IMR-90 (cell line): ENCODE results near the gene MAP4K1.

ENCODE experiments used
- BHLHE40 ChIP-seq: fragments of 150-350 bp; IDR thresholded peaks from 2 replicates; pipeline ENCODE4 v1.6.1; 2016; ENCODE audit warnings: mild to moderate bottlenecking, low read depth, low read length
- CEBPB ChIP-seq: IDR thresholded peaks from 2 replicates; pipeline ENCODE4 v1.6.1; 2012; ENCODE audit warnings: low read depth, low read length, improper control_type of control experiment
- ELK1 ChIP-seq: fragments of 150-350 bp; IDR thresholded peaks from 2 replicates; pipeline ENCODE4 v1.6.1; 2016; ENCODE audit warnings: low read depth, mild to moderate bottlenecking, low read length, moderate library complexity, borderline replicate concordance
- FOS ChIP-seq: fragments of 150-350 bp; IDR thresholded peaks from 2 replicates; pipeline ENCODE4 v1.6.1; 2016; ENCODE audit warnings: low read depth, low read length
- MAZ ChIP-seq: IDR thresholded peaks from 2 replicates; pipeline ENCODE4 v1.6.1; 2012; ENCODE audit warnings: low read depth, mild to moderate bottlenecking, low read length, improper control_type of control experiment, moderate library complexity, borderline replicate concordance
- MXI1 ChIP-seq: IDR thresholded peaks from 2 replicates; pipeline ENCODE4 v1.6.1; 2012; ENCODE audit warnings: low read depth, mild to moderate bottlenecking, low read length, moderate library complexity, borderline replicate concordance
- POLR2A ChIP-seq: IDR thresholded peaks from 2 replicates; pipeline ENCODE4 v1.6.1; 2012; ENCODE audit warnings: mild to moderate bottlenecking, low read depth, low read length
- RAD21 ChIP-seq: IDR thresholded peaks from 2 replicates; pipeline ENCODE4 v1.6.1; 2012; ENCODE audit warnings: low read length, improper control_type of control experiment
- RCOR1 ChIP-seq: IDR thresholded peaks from 2 replicates; pipeline ENCODE4 v1.6.1; 2012; ENCODE audit warnings: mild to moderate bottlenecking, low read length, improper control_type of control experiment; ENCODE audit not compliant: insufficient replicate concordance
- RFX5 ChIP-seq: IDR thresholded peaks from 2 replicates; pipeline ENCODE4 v1.8.0; 2012; ENCODE audit warnings: low read depth, mild to moderate bottlenecking, low read length, moderate library complexity
- TF ChIP-seq, protein P1 (sequence below): conservative IDR thresholded peaks from 2 replicates; pipeline ENCODE4 v1.5.1; 2012; ENCODE audit warnings: mild to moderate bottlenecking, low read depth, low read length, improper control_type of control experiment
- TF ChIP-seq, protein P2 (sequence below): fragments of 150-350 bp; IDR thresholded peaks from 2 replicates; pipeline ENCODE4 v1.6.1; 2017; ENCODE audit warnings: mild to moderate bottlenecking, antibody characterized with exemption, low read length, low read depth

GRCh38 chr19:38564981-38565690 lies 52.6 kb downstream of the MAP4K1 start:
- no peak for TF ChIP-seq POLR2A
- TF ChIP-seq, protein P1, sequence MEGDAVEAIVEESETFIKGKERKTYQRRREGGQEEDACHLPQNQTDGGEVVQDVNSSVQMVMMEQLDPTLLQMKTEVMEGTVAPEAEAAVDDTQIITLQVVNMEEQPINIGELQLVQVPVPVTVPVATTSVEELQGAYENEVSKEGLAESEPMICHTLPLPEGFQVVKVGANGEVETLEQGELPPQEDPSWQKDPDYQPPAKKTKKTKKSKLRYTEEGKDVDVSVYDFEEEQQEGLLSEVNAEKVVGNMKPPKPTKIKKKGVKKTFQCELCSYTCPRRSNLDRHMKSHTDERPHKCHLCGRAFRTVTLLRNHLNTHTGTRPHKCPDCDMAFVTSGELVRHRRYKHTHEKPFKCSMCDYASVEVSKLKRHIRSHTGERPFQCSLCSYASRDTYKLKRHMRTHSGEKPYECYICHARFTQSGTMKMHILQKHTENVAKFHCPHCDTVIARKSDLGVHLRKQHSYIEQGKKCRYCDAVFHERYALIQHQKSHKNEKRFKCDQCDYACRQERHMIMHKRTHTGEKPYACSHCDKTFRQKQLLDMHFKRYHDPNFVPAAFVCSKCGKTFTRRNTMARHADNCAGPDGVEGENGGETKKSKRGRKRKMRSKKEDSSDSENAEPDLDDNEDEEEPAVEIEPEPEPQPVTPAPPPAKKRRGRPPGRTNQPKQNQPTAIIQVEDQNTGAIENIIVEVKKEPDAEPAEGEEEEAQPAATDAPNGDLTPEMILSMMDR = no peak
- no peak for TF ChIP-seq CEBPB
- TF ChIP-seq BHLHE40 = no peak
- TF ChIP-seq RCOR1 = no peak
- no peak for TF ChIP-seq RAD21
- no peak for TF ChIP-seq ELK1
- TF ChIP-seq RFX5 = no peak
- TF ChIP-seq FOS = no peak
- TF ChIP-seq, protein P2, sequence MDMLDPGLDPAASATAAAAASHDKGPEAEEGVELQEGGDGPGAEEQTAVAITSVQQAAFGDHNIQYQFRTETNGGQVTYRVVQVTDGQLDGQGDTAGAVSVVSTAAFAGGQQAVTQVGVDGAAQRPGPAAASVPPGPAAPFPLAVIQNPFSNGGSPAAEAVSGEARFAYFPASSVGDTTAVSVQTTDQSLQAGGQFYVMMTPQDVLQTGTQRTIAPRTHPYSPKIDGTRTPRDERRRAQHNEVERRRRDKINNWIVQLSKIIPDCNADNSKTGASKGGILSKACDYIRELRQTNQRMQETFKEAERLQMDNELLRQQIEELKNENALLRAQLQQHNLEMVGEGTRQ = no peak
- TF ChIP-seq MAZ = no peak
- no peak for TF ChIP-seq MXI1
